ENCODE data around the gene KCNMA1. TPM values are rescaled to one million over a fixed set of nuclear protein-coding genes. Genes with fewer than 3 reads are reported as not detected.

Gene KCNMA1
- total RNA-seq, 1 experiment from 2014 or later = 0.49 TPM

DNA sequence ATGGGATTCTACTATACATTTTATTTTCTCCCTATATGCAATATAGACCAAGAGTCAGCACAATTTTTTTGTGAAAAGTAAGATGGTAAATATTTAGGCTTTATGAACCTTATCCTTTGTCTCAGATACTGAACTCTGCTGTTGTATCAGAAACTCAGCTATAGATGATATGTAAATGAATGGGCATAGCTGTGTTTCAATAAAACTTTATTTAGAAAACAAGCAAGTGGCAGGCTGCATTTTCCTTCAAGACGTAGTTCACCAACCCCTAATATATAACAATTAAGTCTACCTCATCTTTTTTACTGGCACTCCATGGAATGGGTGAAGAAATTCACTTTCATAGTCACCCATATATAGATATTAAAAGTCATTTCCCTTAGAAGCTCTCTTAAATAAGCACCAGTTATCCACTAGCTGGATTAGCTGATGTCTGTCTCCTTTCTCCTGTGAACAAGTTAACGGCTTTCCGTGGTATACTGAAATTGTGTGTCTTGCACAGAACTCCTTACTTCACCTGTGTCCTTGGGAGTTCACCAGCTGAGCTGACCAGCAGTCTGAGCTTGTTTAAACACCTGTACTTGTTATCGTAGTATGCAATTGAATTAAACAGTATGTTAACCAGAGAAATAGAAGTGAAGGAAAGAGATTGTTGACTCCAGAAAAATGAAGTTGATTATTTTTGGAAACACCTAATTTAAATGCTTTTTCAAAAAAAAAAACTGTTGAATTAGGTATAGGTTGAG, 770.6 kb downstream of the KCNMA1 start:
- H3K27ac ChIP-seq (ENCODE audit: low read depth, low read length) = no peak overlapping the region
- H3K4me2 ChIP-seq (ENCODE audit: low read length) = no peak overlapping the region
- H3K9ac ChIP-seq (ENCODE audit: low read length) = no peak overlapping the region
- no peak for DNase-seq (ENCODE audit: low read depth, low spot score)
- no TSS peak for BruUV-seq (replicated peaks)
- RAD21 ChIA-PET (ENCODE audit: low non-redundant PET in 1 of 2, low total read pairs in 2 of 2, uncharacterized antibody in 2 of 2, unreplicated experiment in 2 of 2) = no interaction called here
- no peaks in the 10 kb centered on the region for H3K79me2 ChIP-seq (ENCODE audit: insufficient read depth, low read length)
- H3K36me3 ChIP-seq (ENCODE audit: control insufficient read depth in 1 of 2, insufficient read depth in 2 of 2, low read length in 2 of 2) = no peaks in the 10 kb centered on the region
- H2AFZ ChIP-seq (ENCODE audit: low read depth, low read length, poor library complexity, severe bottlenecking) = no peak overlapping the region
- H3K9me3 ChIP-seq (ENCODE audit: control insufficient read depth in 1 of 2, insufficient read depth in 1 of 2, low read depth in 1 of 2, low read length in 2 of 2) = no peaks in the 10 kb centered on the region
- CTCF ChIA-PET = no interaction called here
- intact Hi-C loops (cut with micrococcal nuclease) = no loop called here
- TF ChIP-seq FOSL1 (IDR thresholded peaks at IDR 0.05; ENCODE audit: low read depth) = no peak
- TF ChIP-seq JUND (IDR thresholded peaks at IDR 0.05) = no peak
- TF ChIP-seq, protein P1, sequence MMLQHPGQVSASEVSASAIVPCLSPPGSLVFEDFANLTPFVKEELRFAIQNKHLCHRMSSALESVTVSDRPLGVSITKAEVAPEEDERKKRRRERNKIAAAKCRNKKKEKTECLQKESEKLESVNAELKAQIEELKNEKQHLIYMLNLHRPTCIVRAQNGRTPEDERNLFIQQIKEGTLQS (IDR thresholded peaks at IDR 0.05) = no peak
- no peak for TF ChIP-seq POLR2AphosphoS5 (IDR thresholded peaks at IDR 0.05; ENCODE audit: low read depth, low read length)
- TF ChIP-seq CBX3 (IDR thresholded peaks at IDR 0.05; ENCODE audit: low read depth) = no peak
- TF ChIP-seq SRF (IDR thresholded peaks at IDR 0.05; ENCODE audit: low read depth) = no peak
- TF ChIP-seq SP1 (IDR thresholded peaks at IDR 0.05; ENCODE audit: low read depth) = no peak
- TF ChIP-seq ELF1 (IDR thresholded peaks at IDR 0.05; ENCODE audit: borderline replicate concordance, low read depth) = no peak
- TF ChIP-seq ZNF274 (IDR thresholded peaks at IDR 0.05; ENCODE audit: low read depth, low read length) = no peak
- TF ChIP-seq, protein P2, sequence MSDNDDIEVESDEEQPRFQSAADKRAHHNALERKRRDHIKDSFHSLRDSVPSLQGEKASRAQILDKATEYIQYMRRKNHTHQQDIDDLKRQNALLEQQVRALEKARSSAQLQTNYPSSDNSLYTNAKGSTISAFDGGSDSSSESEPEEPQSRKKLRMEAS (IDR thresholded peaks at IDR 0.05) = no peak
- no peak for TF ChIP-seq SIN3A (IDR thresholded peaks at IDR 0.05; ENCODE audit: low read depth)
- TF ChIP-seq EZH2 (IDR thresholded peaks at IDR 0.05) = no peak
- TF ChIP-seq EZH2phosphoT487 (IDR thresholded peaks at IDR 0.05; ENCODE audit: borderline replicate concordance) = no peak
- TF ChIP-seq CEBPB (IDR thresholded peaks at IDR 0.05; ENCODE audit: low read depth) = no peak
- H3K9me2 ChIP-seq (ENCODE audit: insufficient read depth) = no peaks in the 10 kb centered on the region
- no peak for ATAC-seq
- H3K4me1 ChIP-seq (ENCODE audit: control insufficient read depth in 1 of 2, insufficient read depth in 2 of 2, low read length in 2 of 2) = no peaks in the 10 kb centered on the region
- 0 out of 2 replicates have a peak, but pooled peaks cover 10% of the 10 kb centered on the region for H3K27me3 ChIP-seq (ENCODE audit: insufficient read depth, low read length)
- POLR2A ChIA-PET = no interaction called here
- H4K20me1 ChIP-seq (ENCODE audit: insufficient read depth) = no peaks in the 10 kb centered on the region
- H3K4me3 ChIP-seq (replicated peaks in 1 of 2; ENCODE audit: low read depth in 1 of 2, low read length in 2 of 2) = no peak overlapping the region

All from HCT116 (cell line).